Endothelial cell of umbilical vein (primary cell): ENCODE measurements around the gene NCK1.

Experiments
- EZH2 ChIP-seq: IDR thresholded peaks from 2 replicates; pipeline ENCODE4 v1.6.1; 2012; ENCODE audit warnings: borderline replicate concordance, low read depth, mild to moderate bottlenecking, moderate library complexity, low read length, inconsistent platforms; ENCODE audit not compliant: severe bottlenecking
- POLR2A ChIP-seq: IDR thresholded peaks from 2 replicates; pipeline ENCODE4 v1.6.1; 2012; ENCODE audit warnings: low read depth, mild to moderate bottlenecking, control low read depth, low read length
- TF ChIP-seq, protein P1 (sequence below), 2 donors: IDR thresholded peaks; 1 replicate in 1 of 2; 2 replicates in 1 of 2; pipeline ENCODE4 v1.5.1; 2011; ENCODE audit warnings: low read length in 2 of 2, mild to moderate bottlenecking in 2 of 2, moderate library complexity in 2 of 2, control low read depth in 1 of 2, inconsistent platforms in 1 of 2, low read depth in 1 of 2; ENCODE audit not compliant: insufficient read depth in 1 of 2; ENCODE audit errors: extremely low read depth in 1 of 2

DNA sequence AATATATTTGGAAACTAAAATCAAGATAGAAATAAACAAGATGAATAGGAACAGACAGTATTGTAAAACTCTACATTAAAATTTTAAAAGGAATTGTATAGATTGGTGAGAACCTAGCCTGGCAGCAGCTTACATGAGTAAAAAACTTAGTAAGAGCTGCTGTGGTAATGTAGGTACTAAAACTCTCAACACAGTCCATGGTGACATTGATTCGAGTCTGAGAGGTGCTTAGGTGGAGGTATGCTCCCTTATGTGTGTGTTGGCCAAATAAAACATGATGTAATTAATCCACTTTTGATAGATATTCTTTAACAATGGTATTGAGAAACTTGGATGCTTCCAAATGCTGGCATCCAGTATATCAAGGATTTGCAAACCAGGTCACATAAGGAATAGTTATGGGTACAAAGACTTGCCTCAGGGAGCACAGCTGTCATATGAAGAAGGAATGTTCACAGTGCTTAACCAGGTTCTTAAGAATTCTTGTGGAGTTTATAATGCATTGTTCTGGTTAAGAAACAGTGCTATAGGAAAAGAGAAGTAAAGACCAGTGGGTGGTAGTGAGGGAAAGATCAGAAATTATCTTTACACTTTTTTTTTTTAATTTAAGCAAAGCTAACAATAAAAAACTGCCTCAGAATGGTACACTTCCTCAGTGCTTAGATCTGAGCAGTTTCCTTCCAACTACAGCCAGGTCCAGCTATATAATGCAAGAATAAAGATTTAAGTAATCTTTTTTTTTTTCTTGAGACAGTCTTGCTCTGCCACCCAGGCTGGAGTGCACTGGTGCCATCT, 71.2 kb downstream of the NCK1 start:
- TF ChIP-seq EZH2 (no peak), POLR2A (no peak)
- TF ChIP-seq, protein P1, sequence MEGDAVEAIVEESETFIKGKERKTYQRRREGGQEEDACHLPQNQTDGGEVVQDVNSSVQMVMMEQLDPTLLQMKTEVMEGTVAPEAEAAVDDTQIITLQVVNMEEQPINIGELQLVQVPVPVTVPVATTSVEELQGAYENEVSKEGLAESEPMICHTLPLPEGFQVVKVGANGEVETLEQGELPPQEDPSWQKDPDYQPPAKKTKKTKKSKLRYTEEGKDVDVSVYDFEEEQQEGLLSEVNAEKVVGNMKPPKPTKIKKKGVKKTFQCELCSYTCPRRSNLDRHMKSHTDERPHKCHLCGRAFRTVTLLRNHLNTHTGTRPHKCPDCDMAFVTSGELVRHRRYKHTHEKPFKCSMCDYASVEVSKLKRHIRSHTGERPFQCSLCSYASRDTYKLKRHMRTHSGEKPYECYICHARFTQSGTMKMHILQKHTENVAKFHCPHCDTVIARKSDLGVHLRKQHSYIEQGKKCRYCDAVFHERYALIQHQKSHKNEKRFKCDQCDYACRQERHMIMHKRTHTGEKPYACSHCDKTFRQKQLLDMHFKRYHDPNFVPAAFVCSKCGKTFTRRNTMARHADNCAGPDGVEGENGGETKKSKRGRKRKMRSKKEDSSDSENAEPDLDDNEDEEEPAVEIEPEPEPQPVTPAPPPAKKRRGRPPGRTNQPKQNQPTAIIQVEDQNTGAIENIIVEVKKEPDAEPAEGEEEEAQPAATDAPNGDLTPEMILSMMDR (IDR thresholded peaks at IDR 0.05; ENCODE audit: extremely low read depth in 1 of 2, insufficient read depth in 1 of 2, low read depth in 1 of 2, low read length in 2 of 2): no peak
